HCT116 (cell line): ENCODE results near the gene NCF2.

Experiments
- CBX3 ChIP-seq: IDR thresholded peaks from 2 replicates; pipeline ENCODE4 v1.6.1; 2012; ENCODE audit warnings: low read depth
- ELF1 ChIP-seq: IDR thresholded peaks from 2 replicates; pipeline ENCODE4 v1.6.1; 2012; ENCODE audit warnings: low read depth, borderline replicate concordance
- EZH2 ChIP-seq: fragments of 200-600 bp; sonication (generic); IDR thresholded peaks from 2 replicates; pipeline ENCODE4 v1.6.1; 2017; ENCODE audit warnings: antibody characterized with exemption, mixed run types
- EZH2phosphoT487 ChIP-seq: fragments of 200-600 bp; IDR thresholded peaks from 2 replicates; pipeline ENCODE4 v1.6.1; 2018; ENCODE audit warnings: antibody characterized with exemption, borderline replicate concordance
- POLR2A ChIP-seq: IDR thresholded peaks from 2 replicates; pipeline ENCODE4 v1.7.0; 2011; ENCODE audit warnings: borderline replicate concordance; ENCODE audit not compliant: insufficient read depth, insufficient read length; ENCODE audit errors: extremely low read depth
- POLR2AphosphoS5 ChIP-seq: IDR thresholded peaks from 2 replicates; pipeline ENCODE4 v1.6.1; 2011; ENCODE audit warnings: mild to moderate bottlenecking, low read depth, low read length, moderate library complexity
- SP1 ChIP-seq: IDR thresholded peaks from 2 replicates; pipeline ENCODE4 v1.6.1; 2012; ENCODE audit warnings: low read depth
- ZFX ChIP-seq: fragments of 450-650 bp; IDR thresholded peaks from 2 replicates; pipeline ENCODE4 v1.6.1; 2017
- TF ChIP-seq, protein P1 (sequence below), 3 experiments: fragments of 200-600 bp in 1 of 3; sonication (generic) in 1 of 3; IDR thresholded peaks in 2 of 3; conservative IDR thresholded peaks in 1 of 3; 2 replicates each; pipeline ENCODE4 v1.5.1; 2012 to 2017; ENCODE audit warnings: low read depth in 2 of 3, low read length in 2 of 3, antibody characterized with exemption in 1 of 3, borderline replicate concordance in 1 of 3, control low read depth in 1 of 3, mild to moderate bottlenecking in 1 of 3, mixed read lengths in 1 of 3, mixed run types in 1 of 3, moderate library complexity in 1 of 3; ENCODE audit not compliant: insufficient read depth in 1 of 3
- TF ChIP-seq, protein P2 (sequence below): IDR thresholded peaks from 2 replicates; pipeline ENCODE4 v1.6.1; 2012
- TF ChIP-seq, protein P3 (sequence below): IDR thresholded peaks from 2 replicates; pipeline ENCODE4 v1.6.1; 2012; ENCODE audit warnings: low read depth
- TF ChIP-seq, protein P4 (sequence below): IDR thresholded peaks from 2 replicates; pipeline ENCODE4 v1.6.1; 2011; ENCODE audit warnings: mild to moderate bottlenecking, low read length, moderate library complexity; ENCODE audit not compliant: insufficient replicate concordance; ENCODE audit errors: extremely low read depth

- TF ChIP-seq, protein P1, sequence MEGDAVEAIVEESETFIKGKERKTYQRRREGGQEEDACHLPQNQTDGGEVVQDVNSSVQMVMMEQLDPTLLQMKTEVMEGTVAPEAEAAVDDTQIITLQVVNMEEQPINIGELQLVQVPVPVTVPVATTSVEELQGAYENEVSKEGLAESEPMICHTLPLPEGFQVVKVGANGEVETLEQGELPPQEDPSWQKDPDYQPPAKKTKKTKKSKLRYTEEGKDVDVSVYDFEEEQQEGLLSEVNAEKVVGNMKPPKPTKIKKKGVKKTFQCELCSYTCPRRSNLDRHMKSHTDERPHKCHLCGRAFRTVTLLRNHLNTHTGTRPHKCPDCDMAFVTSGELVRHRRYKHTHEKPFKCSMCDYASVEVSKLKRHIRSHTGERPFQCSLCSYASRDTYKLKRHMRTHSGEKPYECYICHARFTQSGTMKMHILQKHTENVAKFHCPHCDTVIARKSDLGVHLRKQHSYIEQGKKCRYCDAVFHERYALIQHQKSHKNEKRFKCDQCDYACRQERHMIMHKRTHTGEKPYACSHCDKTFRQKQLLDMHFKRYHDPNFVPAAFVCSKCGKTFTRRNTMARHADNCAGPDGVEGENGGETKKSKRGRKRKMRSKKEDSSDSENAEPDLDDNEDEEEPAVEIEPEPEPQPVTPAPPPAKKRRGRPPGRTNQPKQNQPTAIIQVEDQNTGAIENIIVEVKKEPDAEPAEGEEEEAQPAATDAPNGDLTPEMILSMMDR (IDR thresholded peaks at IDR 0.05 in 2 of 3, conservative IDR thresholded peaks at IDR 0.05 in 1 of 3; ENCODE audit: borderline replicate concordance in 1 of 3, insufficient read depth in 1 of 3, low read depth in 2 of 3, low read length in 2 of 3) = no peak
- TF ChIP-seq, protein P2, sequence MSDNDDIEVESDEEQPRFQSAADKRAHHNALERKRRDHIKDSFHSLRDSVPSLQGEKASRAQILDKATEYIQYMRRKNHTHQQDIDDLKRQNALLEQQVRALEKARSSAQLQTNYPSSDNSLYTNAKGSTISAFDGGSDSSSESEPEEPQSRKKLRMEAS = no peak
- TF ChIP-seq SP1 (no peak), POLR2A (no peak), POLR2AphosphoS5 (no peak), CBX3 (no peak), EZH2 (no peak), EZH2phosphoT487 (no peak), ELF1 (no peak), ZFX (no peak)
- TF ChIP-seq, protein P3, sequence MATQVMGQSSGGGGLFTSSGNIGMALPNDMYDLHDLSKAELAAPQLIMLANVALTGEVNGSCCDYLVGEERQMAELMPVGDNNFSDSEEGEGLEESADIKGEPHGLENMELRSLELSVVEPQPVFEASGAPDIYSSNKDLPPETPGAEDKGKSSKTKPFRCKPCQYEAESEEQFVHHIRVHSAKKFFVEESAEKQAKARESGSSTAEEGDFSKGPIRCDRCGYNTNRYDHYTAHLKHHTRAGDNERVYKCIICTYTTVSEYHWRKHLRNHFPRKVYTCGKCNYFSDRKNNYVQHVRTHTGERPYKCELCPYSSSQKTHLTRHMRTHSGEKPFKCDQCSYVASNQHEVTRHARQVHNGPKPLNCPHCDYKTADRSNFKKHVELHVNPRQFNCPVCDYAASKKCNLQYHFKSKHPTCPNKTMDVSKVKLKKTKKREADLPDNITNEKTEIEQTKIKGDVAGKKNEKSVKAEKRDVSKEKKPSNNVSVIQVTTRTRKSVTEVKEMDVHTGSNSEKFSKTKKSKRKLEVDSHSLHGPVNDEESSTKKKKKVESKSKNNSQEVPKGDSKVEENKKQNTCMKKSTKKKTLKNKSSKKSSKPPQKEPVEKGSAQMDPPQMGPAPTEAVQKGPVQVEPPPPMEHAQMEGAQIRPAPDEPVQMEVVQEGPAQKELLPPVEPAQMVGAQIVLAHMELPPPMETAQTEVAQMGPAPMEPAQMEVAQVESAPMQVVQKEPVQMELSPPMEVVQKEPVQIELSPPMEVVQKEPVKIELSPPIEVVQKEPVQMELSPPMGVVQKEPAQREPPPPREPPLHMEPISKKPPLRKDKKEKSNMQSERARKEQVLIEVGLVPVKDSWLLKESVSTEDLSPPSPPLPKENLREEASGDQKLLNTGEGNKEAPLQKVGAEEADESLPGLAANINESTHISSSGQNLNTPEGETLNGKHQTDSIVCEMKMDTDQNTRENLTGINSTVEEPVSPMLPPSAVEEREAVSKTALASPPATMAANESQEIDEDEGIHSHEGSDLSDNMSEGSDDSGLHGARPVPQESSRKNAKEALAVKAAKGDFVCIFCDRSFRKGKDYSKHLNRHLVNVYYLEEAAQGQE = no peak
- TF ChIP-seq, protein P4, sequence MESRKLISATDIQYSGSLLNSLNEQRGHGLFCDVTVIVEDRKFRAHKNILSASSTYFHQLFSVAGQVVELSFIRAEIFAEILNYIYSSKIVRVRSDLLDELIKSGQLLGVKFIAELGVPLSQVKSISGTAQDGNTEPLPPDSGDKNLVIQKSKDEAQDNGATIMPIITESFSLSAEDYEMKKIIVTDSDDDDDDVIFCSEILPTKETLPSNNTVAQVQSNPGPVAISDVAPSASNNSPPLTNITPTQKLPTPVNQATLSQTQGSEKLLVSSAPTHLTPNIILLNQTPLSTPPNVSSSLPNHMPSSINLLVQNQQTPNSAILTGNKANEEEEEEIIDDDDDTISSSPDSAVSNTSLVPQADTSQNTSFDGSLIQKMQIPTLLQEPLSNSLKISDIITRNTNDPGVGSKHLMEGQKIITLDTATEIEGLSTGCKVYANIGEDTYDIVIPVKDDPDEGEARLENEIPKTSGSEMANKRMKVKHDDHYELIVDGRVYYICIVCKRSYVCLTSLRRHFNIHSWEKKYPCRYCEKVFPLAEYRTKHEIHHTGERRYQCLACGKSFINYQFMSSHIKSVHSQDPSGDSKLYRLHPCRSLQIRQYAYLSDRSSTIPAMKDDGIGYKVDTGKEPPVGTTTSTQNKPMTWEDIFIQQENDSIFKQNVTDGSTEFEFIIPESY = no peak
Observed at GRCh38 chr1:183551924-183552323, 38.3 kb downstream of the NCF2 start.
